PC-9 (cell line): ENCODE measurements around the gene KRT82.

Source experiments
- CTCF ChIP-seq: fragments of 200-600 bp; sonication (generic); conservative IDR thresholded peaks from 2 replicates; pipeline ENCODE4 v1.6.1; 2017; ENCODE audit warnings: mixed run types, antibody characterized with exemption, mild to moderate bottlenecking, moderate library complexity
- EZH2 ChIP-seq: fragments of 200-600 bp; sonication (generic); IDR thresholded peaks from 2 replicates; pipeline ENCODE4 v1.8.0; 2017; ENCODE audit warnings: antibody characterized with exemption, low read depth

DNA sequence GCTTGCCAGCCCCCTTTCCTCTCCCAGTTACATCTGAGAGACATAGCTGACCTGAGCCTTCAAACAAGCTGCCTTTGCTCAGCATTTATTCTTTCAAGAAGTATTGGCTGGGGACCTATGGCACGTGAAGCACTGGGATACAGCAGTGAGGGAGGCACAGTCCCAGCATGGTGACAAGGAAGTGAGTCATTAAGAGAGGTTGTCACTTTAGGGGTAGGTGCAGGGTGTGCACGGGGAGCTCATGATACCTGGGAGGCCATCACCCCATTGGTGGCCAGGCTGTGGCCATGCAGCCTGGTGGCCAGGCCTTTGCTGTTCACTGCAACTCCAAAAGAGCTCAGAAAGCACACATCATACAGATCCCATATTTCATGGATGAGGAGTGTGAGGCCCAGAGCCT lies 33.7 kb upstream of the KRT82 start:
- TF ChIP-seq CTCF (no peak), EZH2 (no peak)
